NCI-H2107 treated with DMSO at 0.1 percent for 48 hours (cell line): ENCODE data around the gene CAMK2D.
A peak's percentile ranks its signal among the peaks of the same experiment; 100 is the strongest.

ENCODE experiments used
- DNase-seq: peaks from one replicate; lab custom pipeline; 2025; ENCODE audit not compliant: unreplicated experiment; lab: John Stamatoyannopoulos, UW

Gene CAMK2D

GRCh38 chr4:113406723-113407016 is 354.9 kb downstream of the CAMK2D start:
- DNase-seq, result peak; percentile 60

GRCh38 chr4:113405874-113406722 is 355.4 kb downstream of the CAMK2D start:
- no peak for DNase-seq

GRCh38 chr4:113404841-113405240 is 356.7 kb downstream of the CAMK2D start:
- DNase-seq, result no peak

GRCh38 chr4:113404167-113404571 is 357.4 kb downstream of the CAMK2D start:
- no peak for DNase-seq
